HG02763 (cell line): Measurements from ENCODE around the gene ARFGEF2.
"Not testable (repeated sequence)": the region's sequence is repeated elsewhere in the genome, so short reads cannot be mapped to it uniquely, and the experiment has no call there.

Experiments used
- ATAC-seq: cut with Tn5 transposase; IDR thresholded peaks from one replicate; pipeline ENCODE4 v1.9.1; 2021; ENCODE audit warnings: mild to moderate bottlenecking, moderate library complexity; ENCODE audit not compliant: unreplicated experiment

The ARFGEF2 gene

DNA sequence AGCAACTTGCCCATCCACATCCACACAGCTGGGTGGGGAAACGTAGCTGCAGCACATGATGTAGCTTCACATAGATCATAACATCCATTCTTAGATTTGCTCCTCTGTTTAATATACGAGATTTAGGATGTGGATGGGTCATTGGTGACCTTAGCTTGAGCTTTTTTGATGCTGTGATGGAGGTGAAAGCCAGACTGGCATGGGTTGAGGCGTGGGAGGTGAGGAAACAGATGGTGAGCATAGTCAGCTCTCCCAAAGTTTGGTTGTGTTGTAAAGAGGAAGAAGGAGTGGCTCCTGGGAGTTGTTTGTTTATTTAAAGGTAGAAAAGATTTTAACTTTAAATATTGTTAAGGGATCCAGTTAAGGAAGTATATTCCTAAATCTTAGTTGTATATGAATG, 5.3 kb downstream of the ARFGEF2 start:
- ATAC-seq = no peak

DNA sequence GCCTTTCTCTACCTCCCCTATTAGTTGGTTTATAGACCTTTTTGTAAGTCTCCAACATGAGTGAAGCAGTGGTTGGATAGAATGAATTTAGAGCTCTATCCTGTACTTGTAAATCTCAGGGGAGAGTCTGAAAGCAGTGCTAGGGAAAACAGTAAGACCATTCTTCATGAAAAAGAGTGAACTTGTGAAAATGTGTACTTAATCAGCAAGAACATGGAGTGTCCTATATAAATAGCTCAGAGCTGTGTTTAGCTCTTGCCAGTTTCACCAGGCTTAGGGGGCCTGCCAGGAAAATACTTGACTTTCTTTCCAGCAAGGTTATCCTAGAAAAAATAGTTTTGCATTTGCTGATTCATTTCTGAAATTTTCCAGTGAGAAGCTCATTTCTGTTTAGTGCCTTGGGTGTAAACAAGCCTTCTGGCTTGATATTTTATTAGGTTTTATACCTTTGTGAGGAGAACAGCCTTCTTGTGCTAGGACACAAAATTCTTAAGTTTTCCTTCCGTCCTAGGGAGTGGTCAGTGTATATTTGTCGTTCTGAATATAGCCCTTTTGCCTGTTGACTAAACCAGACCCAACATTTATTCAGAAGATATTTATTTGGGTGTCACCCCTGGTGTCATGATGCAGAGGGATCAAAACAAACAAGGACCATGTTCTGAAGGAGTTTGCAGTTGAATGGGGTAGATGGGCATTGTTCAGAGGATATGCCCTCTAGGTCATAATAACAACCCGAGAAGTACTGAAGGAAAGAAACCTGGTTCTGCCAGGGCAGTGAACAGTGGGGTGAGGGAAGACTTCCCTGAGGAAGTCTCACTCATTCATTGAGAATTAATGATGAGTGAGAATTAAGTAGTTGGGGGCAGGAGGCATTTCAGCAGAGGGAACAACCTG, 7.6 kb downstream of the ARFGEF2 start:
- no peak for ATAC-seq

DNA sequence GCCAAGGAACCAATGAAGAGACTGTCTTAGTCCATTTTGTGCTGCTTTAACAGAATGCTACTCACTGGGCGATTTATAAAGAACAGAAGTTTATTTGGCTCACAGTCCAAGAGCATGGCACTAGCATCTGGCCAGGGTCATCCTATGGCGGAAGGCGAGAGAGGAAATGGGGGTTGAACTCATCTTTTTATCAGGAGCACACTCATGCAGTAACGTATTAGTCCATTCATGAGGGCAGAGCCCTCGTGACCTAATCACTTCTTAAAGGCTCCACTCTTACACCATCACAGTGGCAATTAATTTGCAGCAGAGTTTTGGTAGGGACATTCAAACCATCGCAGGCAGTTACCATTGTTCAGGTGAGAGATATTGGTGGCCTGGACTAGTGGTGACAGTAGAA, 8.5 kb downstream of the ARFGEF2 start:
- ATAC-seq = no peak

DNA sequence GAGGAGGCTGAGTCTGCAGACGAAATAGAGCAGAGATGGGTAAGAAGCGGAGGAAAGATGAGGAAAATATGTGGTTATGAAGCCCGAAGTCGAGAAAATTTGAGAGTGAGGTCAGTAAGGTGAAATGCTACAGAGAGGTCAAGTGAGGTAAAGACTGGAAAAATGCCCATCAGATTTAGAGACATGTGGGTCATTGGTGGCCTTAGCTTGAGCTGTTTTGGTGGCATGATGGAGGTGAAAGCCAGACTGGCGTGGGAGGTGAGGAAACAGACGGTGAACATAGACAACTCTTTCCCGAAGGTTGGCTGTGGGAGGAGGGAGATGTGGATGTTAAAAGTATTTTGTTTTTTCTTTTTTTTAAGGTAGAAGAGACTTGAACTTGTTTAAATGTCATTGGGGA, 9.4 kb downstream of the ARFGEF2 start:
- ATAC-seq = no peak

DNA sequence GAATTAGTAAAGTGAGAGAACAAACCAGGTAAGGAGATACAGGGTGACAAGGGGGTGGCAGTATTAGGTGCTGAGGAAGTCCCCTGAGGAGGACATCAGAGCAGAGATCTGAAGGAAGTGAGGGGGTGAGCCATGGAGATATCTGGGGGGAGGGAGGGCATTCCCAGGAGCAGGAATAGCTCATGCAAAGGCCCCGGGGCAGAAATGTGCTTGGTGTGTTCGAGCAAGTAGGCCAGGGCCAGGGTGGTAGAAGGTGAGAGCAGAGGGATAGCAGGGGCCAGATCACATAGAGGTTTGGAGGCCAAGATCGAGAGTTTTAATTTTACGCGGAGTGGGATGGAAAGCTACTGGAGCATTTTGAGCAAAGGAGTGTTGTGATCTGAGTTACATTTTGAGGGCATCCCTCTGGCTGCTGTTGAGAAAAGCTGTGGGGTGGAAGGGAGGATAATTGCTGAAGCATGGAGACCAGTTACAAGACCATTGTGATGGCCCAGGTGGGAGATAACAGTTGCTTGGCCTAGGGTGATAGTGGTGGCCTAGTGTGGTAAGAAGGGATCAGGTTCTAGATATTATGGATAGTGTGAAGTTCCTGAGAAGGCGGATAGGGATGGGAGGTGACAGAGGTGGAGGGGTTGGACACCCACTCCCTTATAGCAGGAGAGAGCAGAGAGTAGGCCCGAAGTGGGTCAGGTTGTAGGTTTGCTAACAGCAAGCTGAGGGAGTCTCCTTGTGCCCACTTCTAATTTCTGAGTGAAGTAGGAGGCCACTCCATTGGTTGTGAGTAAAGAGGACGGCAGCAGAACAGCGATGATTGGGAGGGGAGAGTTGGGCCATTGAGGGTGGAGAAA, 10.2 kb downstream of the ARFGEF2 start:
- no peak for ATAC-seq

DNA sequence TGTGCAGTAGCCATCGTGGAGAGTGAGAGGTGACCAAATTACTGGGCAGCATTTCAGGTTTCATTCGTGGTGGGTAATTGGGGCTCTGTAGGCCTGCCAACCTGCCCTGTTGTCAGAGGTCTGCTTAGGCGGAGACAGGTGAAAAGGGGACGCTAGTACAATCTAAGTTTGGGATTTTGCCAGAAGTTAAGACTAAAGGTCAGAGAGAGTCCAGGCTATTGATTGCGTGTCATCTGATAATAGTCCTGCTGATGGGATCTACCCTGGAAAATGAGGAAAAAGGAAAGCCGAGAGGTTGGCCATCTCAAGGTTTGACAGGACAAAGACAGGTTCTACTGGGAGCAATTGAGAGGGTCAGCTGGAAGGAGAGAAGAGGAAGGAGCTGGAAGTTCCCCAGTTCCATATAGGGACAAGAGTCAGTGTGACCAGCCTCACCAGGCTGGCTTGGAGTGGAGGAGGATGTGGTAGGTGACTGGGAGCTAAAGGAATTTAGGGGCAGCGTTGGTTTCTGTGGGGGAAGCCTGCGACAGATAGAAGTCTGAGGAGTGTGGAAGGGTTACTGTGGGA, 10.9 kb downstream of the ARFGEF2 start:
- ATAC-seq = no peak

DNA sequence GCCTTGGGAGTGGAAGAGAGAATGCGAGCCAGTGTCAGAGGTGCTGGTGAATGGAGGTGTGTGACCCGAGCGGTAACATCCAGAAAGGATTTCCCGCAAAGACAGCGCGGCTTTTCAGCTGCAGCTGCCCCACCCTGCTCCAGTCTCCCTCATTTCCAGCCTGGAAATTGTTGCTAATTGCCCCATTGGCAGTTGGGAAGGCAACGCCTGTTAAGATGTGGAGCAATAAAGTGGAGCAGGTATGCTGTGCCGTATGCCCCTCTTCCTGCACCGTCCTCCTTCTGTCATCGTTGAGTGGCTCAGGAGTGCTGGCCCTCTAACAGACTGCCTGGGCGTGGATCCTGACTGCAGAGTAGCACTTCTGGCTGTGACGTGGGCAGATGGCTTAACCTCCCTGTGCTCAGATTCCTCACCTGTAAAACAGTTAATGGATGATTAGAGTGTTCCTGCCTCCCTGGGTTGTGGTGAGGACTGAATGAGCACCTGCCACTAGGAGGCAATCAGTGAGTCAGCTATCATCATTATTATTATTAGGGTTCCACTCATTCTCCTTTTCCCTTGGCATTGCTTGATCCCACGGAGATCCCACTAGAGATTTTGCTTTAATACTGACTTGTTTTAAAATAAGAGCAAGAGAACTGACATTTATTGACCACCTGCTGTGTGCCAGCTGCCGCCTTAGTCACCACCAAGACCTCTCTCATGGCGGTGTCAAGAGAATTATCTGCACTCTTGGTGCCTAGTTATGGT, 11.7 kb downstream of the ARFGEF2 start:
- ATAC-seq = no peak

DNA sequence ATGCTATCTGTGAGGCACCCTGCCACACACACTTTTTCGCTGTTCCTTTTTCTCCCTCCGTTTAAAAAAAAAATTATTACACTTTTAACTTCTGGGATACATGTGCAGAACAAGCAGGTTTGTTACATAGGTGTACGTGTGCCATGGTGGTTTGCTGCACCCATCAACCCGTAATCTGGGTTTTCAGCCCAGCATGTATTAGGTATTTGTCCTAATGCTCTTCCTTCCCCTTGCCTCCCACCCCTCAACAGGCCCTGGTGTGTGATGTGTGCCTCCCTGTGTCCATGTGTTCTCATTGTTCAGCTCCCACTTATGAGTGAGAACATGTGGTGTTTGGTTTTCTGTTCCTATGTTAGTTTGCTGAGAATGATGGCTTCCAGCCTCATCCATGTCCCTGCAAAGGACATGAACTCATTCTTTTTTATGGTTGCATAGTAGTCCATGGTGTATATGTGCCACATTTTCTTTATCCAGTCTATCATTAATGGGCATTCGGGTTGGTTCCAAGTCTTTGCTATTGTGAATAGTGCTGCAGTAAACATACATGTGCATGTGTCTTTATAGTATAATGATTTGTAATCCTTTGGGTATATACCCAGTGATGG, 12.9 kb downstream of the ARFGEF2 start:
- not testable (repeated sequence) for ATAC-seq

DNA sequence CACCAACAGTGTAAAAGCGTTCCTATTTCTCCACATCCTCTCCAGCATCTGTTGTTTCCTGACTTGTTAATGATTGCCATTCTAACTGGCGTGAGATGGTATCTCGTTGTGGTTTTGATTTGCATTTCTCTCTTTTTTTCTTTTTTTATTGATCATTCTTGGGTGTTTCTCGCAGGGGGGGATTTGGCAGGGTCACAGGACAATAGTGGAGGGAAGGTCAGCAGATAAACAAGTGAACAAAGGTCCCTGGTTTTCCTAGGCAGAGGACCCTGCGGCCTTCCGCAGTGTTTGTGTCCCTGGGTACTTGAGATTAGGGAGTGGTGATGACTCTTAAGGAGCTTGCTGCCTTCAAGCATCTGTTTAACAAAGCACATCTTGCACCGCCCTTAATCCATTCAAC, 13.5 kb downstream of the ARFGEF2 start:
- ATAC-seq = not testable (repeated sequence)

DNA sequence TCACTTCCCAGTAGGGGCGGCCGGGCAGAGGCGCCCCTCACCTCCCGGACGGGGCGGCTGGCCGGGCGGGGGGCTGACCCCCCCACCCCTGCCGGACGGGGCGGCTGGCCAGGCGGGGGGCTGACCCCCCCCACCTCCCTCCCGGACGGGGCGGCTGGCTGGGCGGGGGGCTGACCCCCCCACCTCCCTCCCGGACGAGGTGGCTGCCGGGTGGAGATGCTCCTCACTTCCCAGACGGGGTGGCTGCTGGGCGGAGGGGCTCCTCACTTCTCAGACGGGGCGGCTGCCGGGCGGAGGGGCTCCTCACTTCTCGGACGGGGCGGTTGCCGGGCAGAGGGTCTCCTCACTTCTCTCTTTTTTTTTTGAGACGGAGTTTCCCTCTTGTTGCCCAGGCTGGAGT, 14.7 kb downstream of the ARFGEF2 start:
- not testable (repeated sequence) for ATAC-seq

DNA sequence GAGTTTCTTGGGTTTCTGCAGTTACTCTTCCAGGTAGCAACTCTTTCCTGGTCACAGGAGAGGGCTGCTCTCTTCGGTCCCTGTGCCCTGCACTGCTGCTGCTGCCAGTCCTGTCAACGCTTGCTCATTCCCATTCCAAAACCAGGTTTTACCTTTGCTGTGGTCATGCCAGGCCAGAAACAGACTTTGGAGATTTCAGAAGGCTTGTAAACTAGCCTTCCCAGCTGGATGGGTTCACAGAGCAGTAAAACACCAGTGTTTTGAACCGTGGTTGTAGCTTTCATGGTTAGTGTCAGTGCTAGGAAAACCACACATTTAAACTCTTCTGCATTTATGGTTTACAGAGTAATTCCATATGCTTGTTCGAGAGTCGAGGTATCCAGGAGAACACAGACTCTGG, 16.2 kb downstream of the ARFGEF2 start:
- ATAC-seq = no peak

DNA sequence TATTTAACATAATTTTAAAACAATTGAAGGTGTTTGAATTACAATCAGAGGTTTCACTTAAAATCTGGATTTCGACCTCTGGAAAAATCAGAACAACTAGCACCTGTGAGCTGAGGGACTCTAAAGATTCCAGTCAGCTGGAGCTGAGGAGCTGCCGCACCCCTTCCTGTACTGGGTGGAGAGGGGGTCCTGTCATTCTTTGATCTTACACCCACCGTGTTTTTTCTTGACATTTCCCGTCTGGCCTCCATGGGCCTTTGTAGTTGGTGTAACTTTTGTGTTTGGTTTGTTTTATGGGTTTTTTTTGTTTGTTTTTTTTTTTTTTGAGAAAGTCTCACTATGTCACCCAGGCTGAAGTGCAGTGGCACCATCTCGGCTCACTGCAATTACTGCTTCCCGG, 17.2 kb downstream of the ARFGEF2 start:
- no peak for ATAC-seq

DNA sequence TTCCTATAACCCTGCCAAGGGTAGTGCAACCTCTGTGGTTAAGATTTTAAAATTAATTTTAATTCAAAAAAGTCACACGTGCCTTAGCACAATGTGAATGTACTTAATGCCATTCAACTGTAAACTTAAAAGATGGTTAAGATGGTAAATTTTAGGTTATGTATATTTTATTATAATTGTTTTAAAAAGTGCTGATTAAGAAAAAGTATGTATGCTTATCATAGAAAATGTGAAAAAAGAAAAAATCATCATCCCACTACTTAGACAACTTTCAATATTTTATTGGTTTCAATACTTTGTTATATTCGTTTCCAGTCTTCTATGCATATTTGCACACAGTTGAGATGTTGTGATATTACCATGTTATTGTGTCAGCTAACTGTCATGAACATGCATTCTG, 18.7 kb downstream of the ARFGEF2 start:
- ATAC-seq = no peak

DNA sequence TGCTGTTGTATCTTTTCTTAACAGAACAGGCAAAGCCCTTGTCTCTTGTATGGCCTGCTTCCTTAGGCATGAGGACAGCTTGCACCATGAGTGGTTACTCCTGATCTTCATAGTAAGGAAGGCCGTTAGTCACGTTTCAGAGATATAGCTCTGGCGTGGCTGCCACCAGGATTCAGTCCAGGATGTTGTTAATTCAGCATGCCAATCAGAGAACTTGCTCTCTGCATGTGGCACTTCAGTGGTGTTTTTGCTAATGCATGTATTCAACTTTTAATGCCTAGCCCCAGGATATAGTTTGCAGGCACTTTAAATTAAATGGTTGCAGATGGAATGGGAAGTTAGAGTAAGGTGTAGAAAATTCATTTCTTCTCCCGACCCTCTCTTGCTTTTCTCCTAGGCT, 20.0 kb downstream of the ARFGEF2 start:
- no peak for ATAC-seq

DNA sequence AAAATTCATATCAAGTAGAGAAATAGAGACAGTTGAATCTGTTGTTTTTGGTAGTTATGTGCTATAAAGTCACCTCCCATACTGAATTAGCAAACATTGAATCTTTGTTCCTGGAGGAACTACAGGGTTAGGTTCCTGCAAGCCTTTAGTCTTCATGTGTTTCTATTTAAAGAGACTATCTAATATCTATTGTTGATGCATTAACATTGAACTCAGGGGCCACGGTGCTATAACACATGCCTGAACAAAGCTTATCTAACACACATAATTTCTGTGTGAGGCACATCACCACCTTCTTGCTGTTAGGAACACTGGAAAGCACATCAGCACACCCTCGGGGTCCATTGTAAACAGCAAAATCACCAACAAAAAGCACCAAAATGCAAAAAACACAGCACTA, 21.2 kb downstream of the ARFGEF2 start:
- ATAC-seq = no peak

DNA sequence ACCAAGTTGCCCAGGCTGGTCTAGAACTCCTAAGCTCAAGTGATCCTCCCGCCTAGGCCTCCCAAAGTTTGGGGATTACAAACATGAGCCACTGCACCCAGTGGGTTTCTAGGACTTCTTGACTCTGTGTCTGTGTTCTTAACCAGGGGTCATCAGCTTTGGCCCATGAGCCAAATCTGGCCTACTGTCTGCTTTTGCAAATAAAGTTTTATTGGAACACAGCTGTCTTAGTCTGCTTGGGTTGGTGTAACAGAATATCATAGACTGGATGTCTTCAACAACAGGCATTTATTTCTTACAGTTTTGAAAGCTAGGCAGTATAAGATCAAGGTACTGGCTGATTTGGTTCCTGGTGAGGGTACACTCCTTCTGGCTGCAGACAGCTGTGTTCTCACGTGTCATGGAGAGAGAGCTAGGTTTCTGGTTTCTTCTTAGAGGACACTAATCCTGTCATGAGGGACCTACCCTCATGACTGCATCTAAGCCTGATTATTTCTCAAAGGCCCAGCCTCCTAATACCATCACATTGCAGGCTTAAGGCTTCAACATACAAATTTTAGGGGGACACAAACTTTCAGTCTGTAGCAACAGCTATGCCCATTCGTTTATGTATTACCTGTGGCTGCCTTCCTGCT, 23.3 kb downstream of the ARFGEF2 start:
- ATAC-seq = no peak

DNA sequence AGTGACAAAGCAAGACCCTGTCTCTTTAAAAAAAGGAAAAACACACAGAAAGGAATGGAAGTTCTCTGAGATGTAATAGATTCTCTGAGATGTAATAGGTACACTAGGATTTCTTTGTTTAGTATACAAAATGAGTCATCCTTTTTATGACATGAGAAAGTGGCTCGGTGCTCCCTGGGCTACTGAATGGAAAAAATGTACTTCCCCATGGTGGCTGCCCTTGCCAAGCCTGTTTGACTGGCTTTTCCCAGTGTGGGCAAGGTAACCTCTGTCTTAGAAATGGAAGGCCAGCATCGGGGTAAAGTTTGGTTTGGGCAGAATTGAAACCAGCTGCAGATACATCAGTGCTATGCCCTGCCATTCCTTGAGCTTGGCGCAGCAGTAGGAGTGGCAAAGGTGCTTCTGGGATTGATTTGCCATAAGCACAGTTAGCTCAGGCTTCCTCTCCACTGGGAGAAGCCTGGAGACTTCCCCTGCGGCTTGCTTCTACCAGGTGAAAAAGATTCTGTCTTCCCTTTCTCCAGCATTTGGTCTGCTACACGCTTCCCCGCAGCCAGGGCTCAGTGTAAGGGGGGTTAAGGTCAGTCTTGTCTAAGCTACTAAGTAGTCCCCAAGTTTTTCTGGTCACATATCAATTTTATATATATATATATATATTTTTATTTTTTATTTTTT, 24.5 kb downstream of the ARFGEF2 start:
- ATAC-seq = no peak

DNA sequence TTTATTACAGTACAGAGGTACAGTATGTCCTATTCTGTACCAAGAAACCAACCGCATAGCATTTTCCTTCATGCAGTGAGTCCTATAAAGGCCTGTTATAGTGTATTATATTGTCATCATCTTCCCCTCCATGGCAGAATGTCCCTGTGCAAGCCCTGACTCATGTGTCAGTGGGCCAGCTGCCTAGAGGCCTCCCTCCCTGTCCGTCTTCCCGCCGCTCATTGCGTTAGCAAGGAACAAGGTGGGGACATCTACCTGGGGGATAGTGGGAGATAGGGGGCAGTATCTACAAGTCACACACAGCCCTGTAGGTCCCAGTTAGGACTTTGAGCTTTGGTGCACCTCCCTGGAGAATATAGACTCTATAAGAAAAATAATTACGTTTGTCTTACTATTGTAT, 27.1 kb downstream of the ARFGEF2 start:
- no peak for ATAC-seq

DNA sequence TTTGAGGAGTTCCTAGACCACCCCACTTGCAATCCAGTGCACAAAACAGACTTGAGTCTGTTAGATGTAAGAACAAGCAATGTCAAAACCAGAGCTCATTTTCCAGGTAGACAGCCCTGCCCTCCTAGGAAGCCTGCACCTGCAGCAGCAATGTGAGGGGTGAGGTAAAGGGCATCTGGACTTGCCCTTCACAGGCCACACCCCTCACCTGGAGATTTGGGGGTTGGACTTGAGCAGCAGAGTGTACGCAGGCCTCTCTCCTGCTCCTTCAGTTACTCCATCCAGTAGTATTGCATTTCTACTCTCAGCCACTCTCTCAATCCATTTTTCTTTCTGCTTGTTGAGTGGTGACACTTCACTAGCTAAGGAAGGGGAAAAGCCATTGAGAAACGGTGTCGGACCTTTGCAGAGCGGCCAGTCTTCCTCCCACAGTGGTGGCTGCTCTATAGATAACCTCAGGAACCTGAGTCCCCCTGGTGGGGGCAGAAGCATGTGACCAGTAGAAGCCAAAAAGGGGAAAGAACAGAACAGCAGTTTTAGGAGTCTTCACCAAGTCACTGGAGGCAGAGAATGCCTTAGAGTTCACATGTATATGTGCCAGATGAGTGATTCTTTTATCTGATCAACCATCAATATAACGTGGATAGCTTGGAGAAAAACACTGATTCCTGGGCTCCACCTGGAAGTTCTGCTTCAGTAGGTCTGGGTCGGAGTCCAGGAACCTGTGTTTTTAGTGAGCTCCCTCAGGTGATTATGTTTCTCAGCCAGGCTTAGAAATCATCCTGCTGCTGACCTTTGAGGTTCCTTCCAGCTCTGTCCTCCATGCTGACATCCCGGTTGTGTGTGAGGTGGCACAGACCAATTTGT, 28.0 kb downstream of the ARFGEF2 start:
- ATAC-seq = no peak
